Suprapubic skin (tissue), 3 donors: ENCODE results near the gene PAEP.

ENCODE experiments used
- EP300 ChIP-seq: sonication (generic); formaldehyde crosslinking; IDR thresholded peaks from one replicate; pipeline ENCODE4 v1.6.1; 2017; ENCODE audit warnings: antibody characterized with exemption
- POLR2A ChIP-seq, 2 donors: fragments of 450-650 bp; IDR thresholded peaks; one replicate each; pipeline ENCODE4 v1.6.1; 2017; ENCODE audit warnings: antibody characterized with exemption in 2 of 2, mild to moderate bottlenecking in 2 of 2, moderate library complexity in 2 of 2
- TF ChIP-seq, protein P1 (sequence below), 2 donors: fragments of 200-600 bp in 1 of 2; fragments of 450-650 bp in 1 of 2; sonication (generic) in 1 of 2; IDR thresholded peaks; one replicate each; pipeline ENCODE4 v1.5.1; 2016 to 2019; ENCODE audit warnings: antibody characterized with exemption in 2 of 2, mild to moderate bottlenecking in 1 of 2, moderate library complexity in 1 of 2

DNA sequence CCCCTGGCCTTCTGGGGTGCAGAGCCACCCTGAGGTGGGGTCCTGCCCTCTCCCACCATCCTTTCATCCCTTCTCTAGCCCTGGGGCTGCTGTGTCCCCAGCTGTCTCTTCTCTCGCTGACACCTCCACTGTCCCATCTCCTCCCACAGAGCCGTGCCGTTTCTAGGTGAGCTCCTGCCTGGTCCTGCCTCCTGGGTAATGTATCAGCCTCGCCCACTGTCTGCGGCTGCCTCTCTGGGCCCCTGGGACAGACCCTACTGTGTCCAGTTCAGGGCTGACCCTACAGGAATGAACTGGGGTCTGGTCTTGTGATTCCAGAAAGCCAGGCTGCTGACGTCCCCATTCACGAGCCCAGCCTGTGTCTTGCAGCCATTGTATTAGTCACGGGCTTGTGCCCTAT is 4.1 kb downstream of the PAEP start:
- TF ChIP-seq EP300 (no peak), POLR2A (IDR thresholded peaks at IDR 0.05) (no peak)
- TF ChIP-seq, protein P1, sequence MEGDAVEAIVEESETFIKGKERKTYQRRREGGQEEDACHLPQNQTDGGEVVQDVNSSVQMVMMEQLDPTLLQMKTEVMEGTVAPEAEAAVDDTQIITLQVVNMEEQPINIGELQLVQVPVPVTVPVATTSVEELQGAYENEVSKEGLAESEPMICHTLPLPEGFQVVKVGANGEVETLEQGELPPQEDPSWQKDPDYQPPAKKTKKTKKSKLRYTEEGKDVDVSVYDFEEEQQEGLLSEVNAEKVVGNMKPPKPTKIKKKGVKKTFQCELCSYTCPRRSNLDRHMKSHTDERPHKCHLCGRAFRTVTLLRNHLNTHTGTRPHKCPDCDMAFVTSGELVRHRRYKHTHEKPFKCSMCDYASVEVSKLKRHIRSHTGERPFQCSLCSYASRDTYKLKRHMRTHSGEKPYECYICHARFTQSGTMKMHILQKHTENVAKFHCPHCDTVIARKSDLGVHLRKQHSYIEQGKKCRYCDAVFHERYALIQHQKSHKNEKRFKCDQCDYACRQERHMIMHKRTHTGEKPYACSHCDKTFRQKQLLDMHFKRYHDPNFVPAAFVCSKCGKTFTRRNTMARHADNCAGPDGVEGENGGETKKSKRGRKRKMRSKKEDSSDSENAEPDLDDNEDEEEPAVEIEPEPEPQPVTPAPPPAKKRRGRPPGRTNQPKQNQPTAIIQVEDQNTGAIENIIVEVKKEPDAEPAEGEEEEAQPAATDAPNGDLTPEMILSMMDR (IDR thresholded peaks at IDR 0.05): no peak
